Right lobe of liver (tissue), 6 donors: ENCODE measurements around the gene FMN2. TPM values are rescaled to one million over a fixed set of nuclear protein-coding genes. Genes with fewer than 3 reads are reported as not detected.

Source experiments
- ATAC-seq, 4 donors: fragments of 200-7000 bp; cut with Tn5 transposase; one replicate each; pipeline ENCODE4 v1.9.1; 2020; ENCODE audit warnings: mild to moderate bottlenecking in 4 of 4, moderate library complexity in 4 of 4
- DNase-seq, 3 donors: peaks; one replicate each; pipeline ENCODE4 v3.0.0-alpha.2; 2020
- H3K27ac ChIP-seq, 3 donors: fragments of 200-600 bp; one replicate each; pipeline ENCODE4 v1.8.0; 2022
- H3K27me3 ChIP-seq, 2 donors: fragments of 200-600 bp; one replicate each; pipeline ENCODE4 v1.8.0; 2022
- H3K36me3 ChIP-seq, 4 donors: fragments of 200-600 bp; sonication (generic) in 1 of 4; one replicate each; pipeline versions ENCODE4 v1.5.1 to v1.8.0; 2017 to 2022; ENCODE audit warnings: control low read depth in 1 of 4
- H3K4me1 ChIP-seq, 4 donors: fragments of 200-600 bp; sonication (generic) in 1 of 4; one replicate each; pipeline versions ENCODE4 v1.5.1 to v1.8.0; 2017 to 2022; ENCODE audit warnings: control low read depth in 1 of 4
- H3K4me3 ChIP-seq, 3 donors: fragments of 200-600 bp; one replicate each; pipeline ENCODE4 v1.8.0; 2022
- H3K9me3 ChIP-seq, 4 donors: fragments of 200-600 bp; sonication (generic) in 1 of 4; one replicate each; pipeline versions ENCODE4 v1.5.1 to v1.8.0; 2017 to 2022; ENCODE audit warnings: control low read depth in 1 of 4
- CTCF ChIP-seq, 4 donors: fragments of 200-600 bp in 3 of 4; fragments of 450-650 bp in 1 of 4; IDR thresholded peaks; one replicate each; pipeline versions ENCODE4 v1.5.1 to v1.8.0; 2016 to 2022; ENCODE audit warnings: antibody characterized with exemption in 4 of 4, mild to moderate bottlenecking in 2 of 4
- POLR2A ChIP-seq: fragments of 450-650 bp; IDR thresholded peaks from one replicate; pipeline ENCODE4 v1.6.1; 2017; ENCODE audit warnings: antibody characterized with exemption, mild to moderate bottlenecking
- WGBS: methylation state at CpG from one replicate; pipeline ENCODE4 v1.1.6; 2018; ENCODE audit warnings: low coverage, low lambda C conversion rate; ENCODE audit not compliant: insufficient coverage; ENCODE audit errors: missing lambda C conversion rate; 5-methylcytosine and 5-hydroxymethylcytosine counted together
- intact Hi-C, 2 donors: fragments of 100-400 bp; cut with DNase I; formaldehyde crosslinking; loops; one replicate each; pipeline versions ENCODE4 v1.11.2 to v1.14.1; 2022
- total RNA-seq, 6 experiments: library from RNA; depleted of rRNA in 2 of 6; stranded (reverse); fragments of >200 nt in 2 of 6; fragmentation: NEBNext Ultra II Directional in 3 of 6; extraction: Animal tissue kit (Norgen Biotek cat#: 25700) in 3 of 6; gene quantifications; one replicate each; pipeline versions ENCODE4 v1.1.0 to v1.2.4, GENCODE V29; 2016 to 2023
- donor health status: DM: no; HTN: yes; CAD: no.
- donor health status: DM: no; HTN: no; CAD: no.
- donor health status: DM: no; HTN: no; CAD: no.
- donor health status: DM: no; HTN: yes; CAD: no.
- donor health status: DM: no; HTN: yes; CAD: no.

Gene FMN2
- total RNA-seq, 6 experiments from 2014 or later = 0.12 TPM; not detected in 5

GRCh38 chr1:240343045-240343444 lies 251.4 kb downstream of the FMN2 start:
- H3K27ac ChIP-seq = no peak overlapping the region
- no peak for DNase-seq
- intact Hi-C loops = no loop called here
- no peak for ATAC-seq
- TF ChIP-seq CTCF (IDR thresholded peaks at IDR 0.05) (no peak), POLR2A (no peak)
- H3K9me3 ChIP-seq = no peaks in the 10 kb centered on the region
- no peaks in the 10 kb centered on the region for H3K36me3 ChIP-seq
- WGBS = 61% methylated on average over 2 of the region's 2 CpGs
- no peaks in the 10 kb centered on the region for H3K27me3 ChIP-seq
- no peaks in the 10 kb centered on the region for H3K4me1 ChIP-seq
- no peak overlapping the region for H3K4me3 ChIP-seq

GRCh38 chr1:240343966-240344365 lies 252.3 kb downstream of the FMN2 start:
- Histone ChIP-seq H3K9me3 (no peaks in the 10 kb centered on the region), H3K27ac (no peak overlapping the region), H3K4me3 (no peak overlapping the region), H3K4me1 (no peaks in the 10 kb centered on the region), H3K27me3 (no peaks in the 10 kb centered on the region), H3K36me3 (no peaks in the 10 kb centered on the region)
- ATAC-seq = no peak
- intact Hi-C loops = no loop called here
- DNase-seq = no peak
- no peak for TF ChIP-seq CTCF (IDR thresholded peaks at IDR 0.05)
- no peak for TF ChIP-seq POLR2A

DNA sequence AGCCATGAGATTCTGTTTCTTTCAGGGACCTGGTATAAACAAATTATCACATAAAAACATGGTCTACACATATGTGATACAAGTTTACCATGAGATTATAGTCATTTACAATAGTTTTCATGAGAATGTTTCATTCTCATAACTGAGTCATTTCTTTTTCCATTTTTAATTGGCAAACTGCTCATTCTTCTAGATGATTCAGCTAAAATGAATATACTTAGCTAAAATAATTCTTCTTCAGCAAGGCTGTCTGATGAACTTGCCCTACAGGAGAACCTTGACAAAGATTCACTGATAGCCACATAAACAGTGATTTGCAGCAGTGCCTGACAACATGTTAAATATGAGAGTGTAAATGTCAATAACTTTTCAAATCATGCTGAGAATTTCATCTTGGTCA lies 253.2 kb downstream of the FMN2 start:
- TF ChIP-seq CTCF (IDR thresholded peaks at IDR 0.05) = no peak
- no peak overlapping the region for H3K4me3 ChIP-seq
- no peak for DNase-seq
- intact Hi-C loops = no loop called here
- no peaks in the 10 kb centered on the region for H3K36me3 ChIP-seq
- ATAC-seq = no peak
- H3K27ac ChIP-seq = no peak overlapping the region
- H3K27me3 ChIP-seq = no peaks in the 10 kb centered on the region
- no peaks in the 10 kb centered on the region for H3K9me3 ChIP-seq
- no peaks in the 10 kb centered on the region for H3K4me1 ChIP-seq

- Histone ChIP-seq H3K9me3 (no peaks in the 10 kb centered on the region), H3K4me1 (no peaks in the 10 kb centered on the region), H3K27ac (no peak overlapping the region), H3K4me3 (no peak overlapping the region), H3K36me3 (no peaks in the 10 kb centered on the region), H3K27me3 (no peaks in the 10 kb centered on the region)
- no peak for ATAC-seq
- WGBS = 57% methylated on average over 2 of the region's 2 CpGs
- TF ChIP-seq POLR2A = no peak
- intact Hi-C loops = no loop called here
- no peak for DNase-seq
Observed at GRCh38 chr1:240349695-240350094, 258.0 kb downstream of the FMN2 start.

- Histone ChIP-seq H3K4me1 (no peaks in the 10 kb centered on the region), H3K27me3 (no peaks in the 10 kb centered on the region), H3K36me3 (no peaks in the 10 kb centered on the region), H3K4me3 (no peak overlapping the region), H3K27ac (no peak overlapping the region), H3K9me3 (no peaks in the 10 kb centered on the region)
- intact Hi-C loops = no loop called here
- DNase-seq (no peak), ATAC-seq (no peak)
- TF ChIP-seq POLR2A (no peak), CTCF (IDR thresholded peaks at IDR 0.05) (no peak)
- 17% methylated on average over 1 of the region's 1 CpG for WGBS
Observed at GRCh38 chr1:240350910-240351331, 259.2 kb downstream of the FMN2 start.
